Loucy (cell line): ENCODE results near the gene ABCA7.

Source experiments
- EZH2phosphoT487 ChIP-seq: fragments of 200-600 bp; IDR thresholded peaks from 2 replicates; pipeline ENCODE4 v1.6.1; 2018; ENCODE audit warnings: antibody characterized with exemption, mild to moderate bottlenecking, moderate library complexity, borderline replicate concordance
- TF ChIP-seq, protein P1 (sequence below): fragments of 200-600 bp; sonication (generic); conservative IDR thresholded peaks from 2 replicates; pipeline ENCODE4 v1.5.1; 2014; ENCODE audit warnings: mild to moderate bottlenecking, antibody characterized with exemption, low read length

DNA sequence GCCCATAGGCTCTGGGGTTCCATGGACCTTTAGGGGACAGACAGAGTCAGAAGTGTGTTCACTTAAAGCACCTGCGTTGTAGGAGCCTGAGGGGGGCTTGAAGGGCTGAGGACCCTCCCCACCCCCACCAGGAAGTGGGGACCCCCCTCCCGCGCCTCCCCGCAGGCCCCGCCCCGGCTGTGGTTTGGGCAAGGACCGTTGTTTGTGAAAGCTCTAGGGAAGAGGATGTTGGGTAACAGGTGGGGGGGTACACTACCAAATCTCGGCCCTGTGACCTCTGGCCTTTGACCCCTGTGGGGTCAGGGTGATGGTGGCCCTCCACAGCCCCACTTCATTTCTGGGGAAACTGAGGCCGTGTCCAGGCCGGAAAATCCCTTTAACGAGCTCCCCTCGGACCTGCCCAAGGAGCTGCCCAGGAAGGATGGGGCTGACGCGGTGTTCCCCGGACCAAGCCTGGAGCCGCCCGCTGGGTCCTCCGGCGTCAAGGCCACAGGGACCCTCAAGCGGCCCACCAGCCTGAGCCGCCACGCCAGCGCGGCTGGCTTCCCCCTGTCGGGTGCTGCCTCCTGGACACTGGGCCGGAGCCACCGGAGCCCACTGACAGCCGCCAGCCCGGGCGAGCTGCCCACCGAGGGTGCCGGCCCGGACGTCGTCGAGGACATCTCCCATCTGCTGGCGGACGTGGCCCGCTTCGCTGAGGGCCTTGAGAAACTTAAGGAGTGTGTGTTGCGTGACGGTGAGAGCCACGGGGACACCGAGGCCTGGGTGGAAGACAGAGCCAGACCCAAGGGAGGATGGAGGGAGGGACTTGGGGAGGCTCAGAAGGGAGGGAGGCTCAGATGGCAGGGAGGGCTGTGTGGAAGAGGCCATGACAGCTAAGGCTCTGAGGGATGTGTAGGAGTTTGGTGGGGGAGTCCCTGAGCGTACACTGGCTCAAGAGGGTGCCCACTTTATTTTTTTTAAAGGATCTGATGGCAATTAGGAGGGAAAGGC lies 28.4 kb downstream of the ABCA7 start:
- TF ChIP-seq, protein P1, sequence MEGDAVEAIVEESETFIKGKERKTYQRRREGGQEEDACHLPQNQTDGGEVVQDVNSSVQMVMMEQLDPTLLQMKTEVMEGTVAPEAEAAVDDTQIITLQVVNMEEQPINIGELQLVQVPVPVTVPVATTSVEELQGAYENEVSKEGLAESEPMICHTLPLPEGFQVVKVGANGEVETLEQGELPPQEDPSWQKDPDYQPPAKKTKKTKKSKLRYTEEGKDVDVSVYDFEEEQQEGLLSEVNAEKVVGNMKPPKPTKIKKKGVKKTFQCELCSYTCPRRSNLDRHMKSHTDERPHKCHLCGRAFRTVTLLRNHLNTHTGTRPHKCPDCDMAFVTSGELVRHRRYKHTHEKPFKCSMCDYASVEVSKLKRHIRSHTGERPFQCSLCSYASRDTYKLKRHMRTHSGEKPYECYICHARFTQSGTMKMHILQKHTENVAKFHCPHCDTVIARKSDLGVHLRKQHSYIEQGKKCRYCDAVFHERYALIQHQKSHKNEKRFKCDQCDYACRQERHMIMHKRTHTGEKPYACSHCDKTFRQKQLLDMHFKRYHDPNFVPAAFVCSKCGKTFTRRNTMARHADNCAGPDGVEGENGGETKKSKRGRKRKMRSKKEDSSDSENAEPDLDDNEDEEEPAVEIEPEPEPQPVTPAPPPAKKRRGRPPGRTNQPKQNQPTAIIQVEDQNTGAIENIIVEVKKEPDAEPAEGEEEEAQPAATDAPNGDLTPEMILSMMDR: no peak
- no peak for TF ChIP-seq EZH2phosphoT487
